ENCODE results near the gene ARRB1. TPM values are rescaled to one million over a fixed set of nuclear protein-coding genes. Genes with fewer than 3 reads are reported as not detected.
A peak's percentile ranks its signal among the peaks of the same experiment; 100 is the strongest.
"Not testable (repeated sequence)": the region's sequence is repeated elsewhere in the genome, so short reads cannot be mapped to it uniquely, and the experiment has no call there.

The ARRB1 gene
- total RNA-seq, 4 donors from 2014 or later: 34.7 to 75.0 (median 58.1) TPM

- DNase-seq (ENCODE audit: low spot score): no peak
Measured at GRCh38 chr11:75371949-75372876, 20.8 kb upstream of the ARRB1 start.

GRCh38 chr11:75369560-75370255 is 18.2 kb upstream of the ARRB1 start:
- DNase-seq (ENCODE audit: low spot score) (no peak), ATAC-seq (ENCODE audit: low FRiP score) (no peak)
- TF ChIP-seq CTCF (IDR thresholded peaks at IDR 0.05): no peak

More at GRCh38 chr11:75371949-75372876, 20.8 kb upstream of the ARRB1 start:
- peak; percentile 74 for ATAC-seq (ENCODE audit: low FRiP score)
- no peak for TF ChIP-seq CTCF (IDR thresholded peaks at IDR 0.05)

GRCh38 chr11:75366826-75367225 is 15.4 kb upstream of the ARRB1 start:
- not testable (repeated sequence) for DNase-seq (ENCODE audit: low spot score); ATAC-seq (ENCODE audit: low FRiP score)

- ATAC-seq (ENCODE audit: low FRiP score) (peak; percentile 87), DNase-seq (ENCODE audit: low spot score) (no peak)
Measured at GRCh38 chr11:75365711-75366181, 14.3 kb upstream of the ARRB1 start.

GRCh38 chr11:75362285-75362684 is 10.8 kb upstream of the ARRB1 start:
- ATAC-seq (ENCODE audit: low FRiP score); DNase-seq (ENCODE audit: low spot score): not testable (repeated sequence)

More at GRCh38 chr11:75365711-75366181, 14.3 kb upstream of the ARRB1 start:
- no peak for TF ChIP-seq CTCF (IDR thresholded peaks at IDR 0.05)

- no peak for TF ChIP-seq CTCF (IDR thresholded peaks at IDR 0.05)
- no peak for ATAC-seq (ENCODE audit: low FRiP score)
- no peak for DNase-seq (ENCODE audit: low spot score)
Measured at GRCh38 chr11:75356613-75357012, 5.2 kb upstream of the ARRB1 start.

- DNase-seq (ENCODE audit: low spot score) (no peak), ATAC-seq (ENCODE audit: low FRiP score) (no peak)
- no peak for TF ChIP-seq CTCF (IDR thresholded peaks at IDR 0.05)
Measured at GRCh38 chr11:75355051-75355450, 3.6 kb upstream of the ARRB1 start.

Measured in omental fat pad (tissue), 4 donors.